CD4-positive, alpha-beta T cell treated with Interleukin-2 at 100 ng/mL for 4 hours (primary cell): ENCODE measurements around the gene CSNK2B.

Experiments
- DNase-seq: peaks from one replicate; pipeline ENCODE4 v3.0.0-alpha.2; 2020; ENCODE audit warnings: low spot score

Gene CSNK2B

DNA sequence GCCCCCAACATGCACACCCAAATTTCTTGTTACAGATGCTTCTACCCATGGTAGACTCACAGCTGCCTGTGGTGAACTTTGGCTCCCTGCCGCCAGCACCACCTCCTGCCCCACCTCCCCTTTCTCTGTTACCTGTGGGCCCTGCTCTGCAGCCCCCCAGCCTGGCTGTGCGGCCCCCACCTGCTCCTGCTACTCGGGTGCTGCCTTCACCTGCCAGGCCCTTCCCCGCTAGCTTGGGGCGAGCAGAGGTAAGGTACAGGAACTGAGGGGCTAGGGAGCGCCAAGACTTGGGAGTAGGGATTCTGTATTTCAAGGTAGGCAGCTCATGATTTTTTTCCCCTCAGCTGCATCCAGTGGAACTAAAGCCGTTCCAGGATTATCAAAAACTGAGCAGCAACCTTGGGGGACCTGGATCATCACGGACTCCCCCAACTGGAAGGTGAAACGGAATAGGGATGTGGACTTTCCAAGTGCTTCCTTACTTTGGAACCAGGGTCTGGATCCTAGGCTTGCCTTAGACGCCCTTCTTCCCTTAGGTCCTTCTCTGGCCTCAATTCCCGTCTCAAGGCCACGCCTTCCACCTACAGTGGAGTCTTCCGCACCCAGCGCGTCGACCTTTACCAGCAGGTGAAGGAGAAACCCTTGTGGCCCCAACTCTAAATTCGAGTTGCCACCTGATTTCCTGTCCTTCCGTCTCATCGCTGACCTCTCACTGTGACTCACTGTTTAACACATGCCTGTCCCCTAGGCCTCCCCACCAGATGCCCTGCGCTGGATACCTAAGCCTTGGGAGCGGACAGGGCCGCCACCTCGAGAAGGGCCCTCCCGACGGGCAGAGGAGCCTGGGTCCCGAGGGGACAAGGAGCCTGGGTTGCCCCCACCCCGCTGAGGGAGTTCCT lies 28.9 kb upstream of the CSNK2B start:
- no peak for DNase-seq

DNA sequence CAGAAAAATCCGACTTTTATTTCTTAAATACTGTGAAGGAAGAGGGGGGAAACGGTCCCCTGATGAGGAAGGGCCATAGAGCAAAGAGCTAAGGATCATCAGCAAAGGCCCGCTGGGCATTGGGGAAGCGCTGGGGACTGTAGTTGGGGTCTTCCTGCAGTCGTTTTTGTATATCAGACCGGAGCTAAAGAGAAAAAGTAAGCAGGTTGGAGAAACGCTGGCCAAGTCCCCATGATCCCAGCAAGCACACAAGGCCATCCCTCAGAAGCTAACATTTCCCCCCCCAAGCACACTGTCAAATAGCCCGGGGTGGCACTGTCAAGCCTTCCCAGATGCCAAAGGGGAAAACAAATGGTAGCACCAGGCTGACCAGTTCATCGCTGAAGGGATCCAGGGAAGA lies 26.8 kb upstream of the CSNK2B start:
- no peak for DNase-seq

DNA sequence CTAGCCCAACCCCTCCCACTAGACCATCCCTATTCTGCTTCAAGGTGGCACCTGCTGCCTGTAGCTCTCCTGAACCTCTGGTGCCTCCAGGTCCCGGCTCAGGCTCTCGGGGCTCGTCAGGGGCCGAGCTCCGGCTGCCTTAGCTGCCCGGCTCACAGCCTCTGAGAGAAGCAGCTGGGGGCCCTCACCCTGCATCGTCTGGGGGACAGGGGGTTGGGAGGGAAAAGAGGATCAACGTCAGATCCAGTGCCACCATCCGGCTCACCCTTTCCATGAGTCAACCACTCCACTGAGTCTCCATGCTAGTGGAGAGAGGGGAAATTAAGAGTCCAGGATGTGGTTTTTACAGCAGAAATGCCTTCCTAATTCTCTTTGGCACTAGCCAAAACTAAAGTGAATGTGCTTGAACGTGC lies 26.4 kb upstream of the CSNK2B start:
- no peak for DNase-seq

DNA sequence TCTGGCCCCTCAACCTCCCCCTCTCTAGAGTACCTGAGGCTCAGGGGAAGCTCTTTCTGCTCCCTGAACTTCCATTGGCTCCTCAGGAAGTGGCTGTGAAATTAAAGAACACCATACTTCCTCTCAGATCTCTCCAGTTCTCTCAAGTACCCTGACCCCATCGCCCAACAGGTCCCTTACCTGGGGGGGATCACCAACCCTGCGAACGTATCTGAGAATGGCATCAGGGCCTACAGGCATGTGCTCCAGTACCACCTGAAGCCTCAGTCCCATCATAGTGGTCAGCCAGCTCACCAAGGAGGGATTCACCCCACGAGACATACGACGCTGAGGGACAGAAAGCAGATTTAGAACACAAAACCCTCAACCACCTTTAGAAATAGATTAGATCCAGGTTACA lies 25.3 kb upstream of the CSNK2B start:
- no peak for DNase-seq

DNA sequence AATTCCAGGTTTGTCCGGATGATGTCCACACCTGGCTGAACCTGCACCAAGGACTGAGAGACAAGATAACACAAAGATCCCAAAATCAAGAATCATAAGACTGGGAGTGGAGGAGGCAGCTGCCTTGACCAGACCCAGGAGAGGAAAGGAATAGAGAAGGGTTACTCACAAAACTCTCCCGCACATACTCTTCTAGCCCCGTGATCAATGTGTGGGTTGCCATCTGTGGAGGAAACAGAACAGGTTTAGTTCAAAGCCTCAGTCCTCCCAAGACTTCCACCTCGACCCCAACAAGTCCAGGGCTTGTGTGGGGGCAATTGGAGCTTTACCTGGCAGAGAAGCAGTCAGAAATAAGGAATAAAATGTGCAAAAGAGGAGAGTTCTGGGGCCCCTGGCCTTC lies 24.5 kb upstream of the CSNK2B start:
- no peak for DNase-seq

DNA sequence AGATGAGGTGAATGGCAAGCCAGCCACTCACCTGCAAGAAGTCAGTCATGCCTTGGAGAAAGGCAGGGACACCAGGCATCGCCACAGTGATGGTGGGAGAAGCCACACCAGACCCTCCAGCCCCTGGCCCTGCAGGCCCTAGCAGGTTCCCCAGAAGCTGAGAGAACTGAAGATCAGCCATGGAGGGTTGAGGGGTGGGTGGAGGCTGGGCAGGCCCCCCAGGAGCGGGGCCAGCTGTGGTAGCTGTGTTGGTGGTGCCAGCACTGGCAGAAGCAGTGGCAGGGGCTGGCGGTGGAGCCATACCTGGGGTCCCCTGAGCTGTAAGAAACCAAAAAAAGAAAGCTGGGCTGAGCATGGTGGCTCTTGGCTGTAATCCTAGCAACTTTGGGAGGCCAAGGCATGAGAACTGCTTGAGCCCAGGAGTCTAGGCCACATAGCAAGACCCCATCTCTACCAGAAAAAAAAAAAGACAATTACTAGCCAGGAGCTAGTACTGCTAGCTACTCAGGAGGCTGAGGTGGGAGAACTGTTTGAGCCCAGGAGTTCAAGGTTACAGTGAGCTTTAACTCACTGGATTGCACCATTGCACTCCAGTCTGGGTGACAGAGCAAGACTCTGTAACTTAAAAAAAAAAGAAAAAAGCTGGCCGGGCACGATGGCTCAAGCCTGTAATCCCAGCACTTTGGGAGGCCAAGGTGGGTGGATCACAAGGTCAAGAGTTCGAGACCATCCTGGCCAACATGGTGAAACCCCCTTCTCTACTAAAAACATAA lies 22.9 kb upstream of the CSNK2B start:
- no peak for DNase-seq

DNA sequence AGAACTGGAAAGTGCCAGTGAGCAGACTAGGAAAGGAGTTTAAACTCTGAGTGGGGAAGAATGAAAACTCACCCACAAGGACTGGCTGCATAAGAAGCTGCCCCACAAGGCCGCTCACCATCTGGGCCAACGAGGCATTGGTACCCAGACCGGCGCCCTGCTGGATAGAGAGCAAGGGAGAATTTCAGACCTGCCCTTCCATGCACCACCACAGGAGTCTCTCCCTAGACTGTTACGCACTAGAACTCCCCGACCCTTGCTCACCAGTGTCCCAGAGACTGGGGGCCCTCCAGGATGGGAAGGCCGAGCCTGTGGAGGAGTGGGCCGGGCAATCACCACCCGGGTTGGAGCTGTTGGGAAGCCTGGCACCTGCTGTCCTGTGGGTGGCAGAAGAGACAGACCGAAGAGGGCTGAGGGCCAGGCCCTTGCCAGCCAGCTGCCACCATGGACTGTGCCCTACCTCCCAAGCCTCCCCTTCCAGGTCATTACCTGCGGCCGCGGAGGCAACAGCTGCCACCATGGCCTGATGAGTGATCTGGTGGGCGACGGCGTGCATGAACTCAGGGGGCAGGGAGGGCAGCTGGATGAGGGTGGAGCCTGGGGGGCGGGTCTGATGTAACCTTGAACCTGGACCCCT lies 21.9 kb upstream of the CSNK2B start:
- no peak for DNase-seq

DNA sequence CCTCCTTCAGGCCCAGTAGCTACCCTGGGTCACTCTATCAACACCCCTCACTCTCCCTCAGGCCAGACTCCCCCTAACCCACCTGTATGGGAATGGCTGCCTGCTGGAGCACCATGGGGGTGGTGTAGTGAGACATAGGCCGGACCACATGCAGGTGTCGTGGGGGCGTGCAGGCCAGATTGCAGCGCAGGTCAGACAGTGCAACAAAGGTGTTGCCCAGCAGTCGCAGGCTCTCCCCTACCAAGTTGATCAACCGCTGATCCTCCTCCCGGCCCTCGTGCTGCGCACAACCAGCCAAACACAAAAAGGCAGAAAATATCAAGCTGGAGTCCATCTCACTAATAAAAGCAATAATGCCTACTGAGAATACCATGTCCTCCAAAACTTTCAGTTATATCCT lies 20.6 kb upstream of the CSNK2B start:
- DNase-seq: no peak

DNA sequence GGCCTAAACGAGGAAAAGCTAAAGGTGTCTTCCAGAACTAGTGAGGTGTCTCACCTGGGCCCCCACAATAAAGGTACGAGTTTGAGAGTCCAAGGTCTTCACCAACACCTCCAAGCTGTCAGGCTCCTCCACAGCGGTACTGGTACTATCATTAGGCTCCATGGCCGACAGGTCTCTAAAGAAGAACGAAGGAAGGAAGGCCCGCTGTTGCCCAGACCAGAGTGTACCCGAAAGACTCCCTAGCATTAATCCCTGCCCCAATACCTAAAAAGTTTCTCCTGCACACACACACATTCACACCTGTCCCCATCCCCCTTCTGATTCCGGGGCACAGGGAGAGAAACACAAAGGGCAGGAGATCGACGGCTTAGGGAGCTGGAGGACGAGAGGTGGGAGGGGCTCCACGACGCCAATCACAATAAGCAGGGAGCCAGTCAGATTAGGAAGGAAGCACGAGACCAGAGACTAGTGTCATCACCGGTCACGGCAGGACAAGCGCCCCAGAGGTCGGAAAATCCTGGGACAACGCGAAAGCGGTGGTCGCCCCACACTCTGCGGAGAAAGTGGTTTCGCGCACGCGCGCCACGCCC lies 14.2 kb upstream of the CSNK2B start:
- DNase-seq: no peak

DNA sequence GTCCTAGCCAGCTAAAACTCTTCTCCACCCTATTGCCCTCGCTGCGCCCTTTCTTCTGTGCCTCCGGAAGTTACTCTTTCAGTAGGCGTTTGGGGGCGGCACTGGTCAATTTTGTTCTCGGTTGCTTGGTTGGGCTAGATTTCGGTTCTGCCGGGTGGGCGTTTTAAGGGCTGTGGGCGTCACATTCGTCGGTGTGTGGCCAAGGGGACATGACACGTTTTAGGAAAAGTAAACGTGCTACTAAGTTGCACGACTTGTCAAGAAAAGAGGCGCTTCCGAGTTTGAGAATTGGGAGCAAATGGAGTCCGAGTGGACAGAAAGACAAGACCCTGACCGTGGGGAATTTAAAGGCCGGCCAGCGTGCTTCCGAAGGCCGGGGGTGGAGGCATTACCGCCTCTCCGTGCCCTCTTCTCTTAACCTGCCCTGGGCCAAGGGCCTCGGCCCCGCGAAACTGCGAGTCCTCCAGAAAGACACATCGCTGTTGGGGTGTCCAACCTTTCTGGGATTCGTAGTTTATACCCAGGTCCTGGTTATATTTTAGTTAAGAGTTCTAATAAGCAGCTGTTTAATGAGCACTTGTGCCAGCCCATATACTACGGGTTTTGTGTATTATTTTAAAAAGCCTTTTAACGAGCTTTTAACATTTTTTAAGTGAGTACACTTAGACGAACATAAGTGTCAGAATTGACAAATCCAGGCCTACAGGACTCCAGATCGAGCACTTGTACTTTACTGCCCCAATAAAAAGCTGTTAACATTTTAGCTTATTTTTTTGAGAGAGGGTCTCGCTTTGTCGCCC lies 12.8 kb upstream of the CSNK2B start:
- no peak for DNase-seq

DNA sequence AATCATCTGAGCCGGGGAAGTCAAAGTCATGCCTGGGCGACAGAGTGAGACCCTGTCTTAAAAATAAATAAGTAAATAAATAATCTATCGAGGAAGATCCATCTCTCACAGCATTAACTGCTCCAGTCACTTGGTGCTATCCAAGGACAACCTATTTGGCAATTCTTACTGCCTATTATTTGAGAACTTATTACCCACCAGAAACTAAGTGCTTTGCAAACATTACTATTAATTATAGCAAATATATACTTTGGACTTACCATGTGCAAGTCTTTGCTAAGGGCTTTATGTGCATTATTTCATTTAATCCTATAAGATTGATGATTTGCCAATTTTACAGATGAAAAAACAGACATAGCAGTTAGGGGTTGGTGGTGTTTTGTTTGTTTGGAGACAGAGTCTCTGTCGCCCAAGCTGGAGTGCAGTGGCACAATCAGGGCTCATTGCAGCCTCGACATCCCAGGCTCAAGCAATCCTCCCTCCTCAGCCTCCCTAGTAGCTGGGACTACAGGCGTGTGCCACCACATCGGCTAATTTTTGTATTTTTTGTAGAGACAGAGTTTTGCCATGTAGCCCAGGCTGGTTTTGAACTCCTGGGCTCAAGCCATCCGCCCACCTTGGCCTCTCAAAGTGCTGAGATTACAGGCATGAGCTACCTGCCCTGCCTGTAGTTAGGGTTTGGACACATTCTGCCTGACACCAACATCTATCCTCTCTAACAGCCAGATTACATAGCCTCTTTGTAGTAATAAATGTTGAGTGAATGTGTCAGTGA lies 11.1 kb upstream of the CSNK2B start:
- no peak for DNase-seq

DNA sequence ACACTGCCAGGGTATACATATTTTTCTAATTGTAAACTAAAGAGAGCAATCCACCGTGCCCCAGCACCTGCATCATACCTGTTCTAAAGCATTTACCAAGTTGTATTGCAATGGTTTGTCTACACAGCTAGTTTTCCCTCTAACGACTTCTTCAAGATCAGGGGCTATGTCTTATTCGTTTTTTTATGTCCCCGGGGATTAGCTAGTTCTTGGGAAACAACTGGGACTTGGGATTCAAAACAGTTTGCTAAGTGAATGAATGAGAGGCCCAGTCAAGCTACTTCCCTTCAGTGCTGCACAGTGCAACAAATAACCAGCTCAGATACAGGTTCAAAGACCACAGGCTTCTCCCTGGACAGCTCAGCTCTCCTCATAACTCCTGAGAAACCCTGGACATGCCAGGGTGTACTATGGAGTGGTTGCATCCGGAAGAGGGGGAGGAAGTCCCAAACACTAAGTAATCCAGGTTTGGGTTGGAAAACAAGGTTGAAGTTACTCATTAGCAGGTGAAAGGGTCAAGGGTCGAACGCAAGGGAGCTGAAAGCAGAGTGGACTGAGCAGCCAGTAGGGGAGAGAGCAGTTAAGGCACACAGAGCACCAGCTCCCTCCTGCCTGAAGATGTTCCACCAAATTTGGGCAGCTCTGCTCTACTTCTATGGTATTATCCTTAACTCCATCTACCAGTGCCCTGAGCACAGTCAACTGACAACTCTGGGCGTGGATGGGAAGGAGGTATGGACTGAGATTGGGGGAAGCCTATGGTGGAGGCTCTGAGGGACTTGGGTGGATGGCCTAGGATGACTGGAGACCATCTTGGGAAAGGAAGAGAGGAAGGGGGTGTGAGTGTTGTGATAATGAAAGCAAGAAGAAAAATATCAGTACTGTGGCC lies 10.3 kb upstream of the CSNK2B start, which contains the start of gene APOM:
Gene APOM (plus strand): TSS at position 546 of the 889 bp plus-strand sequence. CDS start 73 bp downstream, at position 619.
- DNase-seq: no peak

DNA sequence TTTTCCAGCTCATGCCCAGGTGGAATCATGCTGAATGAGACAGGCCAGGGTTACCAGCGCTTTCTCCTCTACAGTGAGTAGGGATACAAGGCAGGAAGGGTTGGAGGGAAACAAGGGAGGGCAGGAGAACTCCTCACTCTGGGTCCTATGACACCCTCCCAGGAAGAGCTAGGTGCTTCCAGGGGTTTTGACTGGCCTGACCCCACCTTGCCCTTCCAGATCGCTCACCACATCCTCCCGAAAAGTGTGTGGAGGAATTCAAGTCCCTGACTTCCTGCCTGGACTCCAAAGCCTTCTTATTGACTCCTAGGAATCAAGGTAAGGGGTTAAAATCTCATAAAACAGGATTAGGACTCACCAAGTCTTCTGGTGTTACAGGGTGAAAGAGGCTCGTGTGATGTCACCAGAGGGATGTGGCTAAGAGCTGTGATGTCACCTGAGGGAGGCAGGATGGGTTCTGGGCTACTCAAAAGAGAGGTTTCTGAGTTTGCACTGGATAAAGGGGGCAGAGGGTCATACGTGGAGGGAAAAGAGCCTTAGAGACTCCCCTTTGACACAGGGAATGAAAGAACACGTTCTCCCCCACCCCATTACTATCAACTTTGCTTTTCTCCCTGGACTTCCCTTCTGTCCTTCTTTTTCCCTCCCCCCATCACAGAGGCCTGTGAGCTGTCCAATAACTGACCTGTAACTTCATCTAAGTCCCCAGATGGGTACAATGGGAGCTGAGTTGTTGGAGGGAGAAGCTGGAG lies 8.3 kb upstream of the CSNK2B start:
- DNase-seq: peak; percentile 22

DNA sequence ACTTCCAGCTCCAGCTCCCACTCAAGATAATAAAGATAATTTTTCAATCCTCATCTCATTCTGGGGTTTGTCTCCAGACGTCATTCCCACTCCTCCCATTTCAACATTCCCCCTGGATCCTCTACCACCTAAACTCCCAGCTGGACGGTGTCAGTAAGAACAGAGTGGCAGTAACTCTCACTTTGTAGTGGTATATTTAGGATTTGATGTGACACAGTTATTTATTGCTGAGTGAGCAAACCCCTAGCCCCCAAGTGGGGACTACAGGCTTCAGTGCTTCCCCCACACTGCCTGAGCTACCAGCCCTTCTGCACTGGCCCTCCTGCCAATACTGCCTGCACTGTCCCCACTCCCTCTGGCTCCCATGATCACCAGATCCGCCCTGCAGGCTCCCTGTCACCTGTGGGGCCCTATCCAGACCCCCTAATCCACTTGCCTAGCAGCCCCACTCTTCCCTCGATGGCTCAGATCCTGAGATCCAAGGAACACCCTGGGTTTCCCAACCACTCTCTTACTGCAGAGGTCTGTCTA lies 7.7 kb upstream of the CSNK2B start:
- DNase-seq: no peak

DNA sequence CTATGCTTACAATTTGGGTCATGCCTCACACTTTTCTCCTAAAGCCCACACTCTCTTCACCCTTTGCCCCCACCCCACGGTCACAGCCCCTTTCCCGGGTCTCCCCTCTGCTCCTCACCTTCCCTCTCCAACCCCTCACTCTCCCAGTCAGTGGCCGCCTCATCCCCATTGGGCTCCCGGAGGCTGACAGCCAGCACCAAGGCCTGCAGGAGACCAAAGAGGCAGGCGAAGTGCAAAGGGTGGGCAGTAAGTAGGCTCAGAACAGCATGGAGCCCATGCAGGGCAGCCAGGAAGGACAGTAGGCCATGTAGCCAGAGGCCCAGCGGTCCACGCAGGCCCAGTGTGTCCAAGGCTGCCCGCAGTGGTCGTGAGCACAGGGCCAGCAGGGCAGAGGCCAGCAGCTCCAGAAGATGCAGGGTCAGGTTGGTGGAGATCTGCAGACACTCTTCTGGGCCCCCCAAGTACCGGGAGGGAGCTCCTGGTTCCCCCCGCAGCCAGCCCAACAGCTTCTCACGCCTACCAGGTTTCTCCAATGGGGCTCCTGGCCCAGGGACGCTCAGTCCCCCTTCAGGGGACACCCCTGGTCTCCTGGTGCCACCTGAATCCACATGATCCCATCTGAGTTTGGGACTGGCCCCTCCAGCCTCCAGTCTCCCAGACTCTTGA lies 6.8 kb upstream of the CSNK2B start:
- DNase-seq: no peak

DNA sequence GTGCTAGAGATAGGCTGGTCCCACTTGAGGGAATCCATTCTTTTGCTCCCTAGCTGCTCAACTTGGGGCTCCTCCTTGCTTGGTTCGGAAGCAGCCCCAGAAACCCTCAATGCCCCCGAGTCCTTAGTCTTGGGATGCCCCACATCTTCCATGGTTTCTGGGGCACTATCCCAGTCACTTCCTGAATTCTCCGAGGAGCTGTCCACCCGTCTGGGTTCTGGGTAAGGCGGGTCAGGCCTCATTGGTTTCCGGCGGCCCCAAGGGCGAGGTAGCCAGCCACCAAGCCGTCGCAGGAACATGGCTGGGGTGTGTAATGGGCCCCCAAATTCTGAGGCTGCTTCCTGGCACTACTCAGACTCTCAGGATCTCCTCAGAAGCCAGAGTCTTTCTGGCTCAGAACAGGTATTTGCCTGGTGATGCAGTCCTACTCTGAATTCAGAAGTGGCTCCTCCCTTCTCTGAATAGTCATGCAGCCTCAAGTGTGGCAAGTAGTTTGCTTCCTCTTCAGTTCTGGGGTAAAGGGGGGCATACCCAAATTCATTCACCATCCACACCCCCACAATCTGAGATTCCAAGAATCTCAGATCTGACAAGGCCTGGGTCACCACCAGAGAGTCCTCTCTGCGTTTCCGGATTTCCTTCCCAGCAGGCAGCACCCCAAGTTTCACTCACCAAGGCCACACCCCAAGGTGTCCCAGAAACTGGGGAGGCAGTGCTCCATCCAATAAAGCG lies 6.1 kb upstream of the CSNK2B start:
- peak; percentile 67 for DNase-seq
